GM10266 (cell line): ENCODE measurements around the gene CASP5.
"Not testable (repeated sequence)": the region's sequence is repeated elsewhere in the genome, so short reads cannot be mapped to it uniquely, and the experiment has no call there.

Experiments
- DNase-seq: peaks from one replicate; pipeline ENCODE4 v3.0.0; 2012; ENCODE audit errors: extremely low spot score
- CTCF ChIP-seq: IDR thresholded peaks from 2 replicates; pipeline ENCODE4 v1.5.1; 2012; ENCODE audit warnings: mild to moderate bottlenecking, low read depth; ENCODE audit not compliant: control insufficient read depth, insufficient read depth; ENCODE audit errors: missing control alignments

The CASP5 gene

DNA sequence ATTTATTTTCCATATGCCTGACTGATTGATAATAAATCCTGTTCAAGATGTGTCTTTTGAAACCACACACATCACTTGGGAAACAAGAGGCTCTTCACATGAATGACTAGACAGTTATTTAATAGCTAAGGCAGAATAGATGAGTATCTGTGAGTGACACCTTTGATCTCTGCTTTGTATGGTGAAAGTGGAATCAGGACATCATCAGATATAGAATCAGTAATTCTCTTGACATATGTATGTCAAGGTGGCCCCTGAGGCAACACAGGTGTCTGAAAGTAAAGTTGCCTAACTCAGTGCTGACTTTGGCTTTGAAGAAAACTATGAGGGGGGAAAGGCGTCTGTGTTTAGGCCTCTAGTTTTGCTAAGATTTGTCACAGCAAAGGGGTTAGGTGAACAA, 43.1 kb downstream of the CASP5 start:
- no peak for TF ChIP-seq CTCF
- no peak for DNase-seq

DNA sequence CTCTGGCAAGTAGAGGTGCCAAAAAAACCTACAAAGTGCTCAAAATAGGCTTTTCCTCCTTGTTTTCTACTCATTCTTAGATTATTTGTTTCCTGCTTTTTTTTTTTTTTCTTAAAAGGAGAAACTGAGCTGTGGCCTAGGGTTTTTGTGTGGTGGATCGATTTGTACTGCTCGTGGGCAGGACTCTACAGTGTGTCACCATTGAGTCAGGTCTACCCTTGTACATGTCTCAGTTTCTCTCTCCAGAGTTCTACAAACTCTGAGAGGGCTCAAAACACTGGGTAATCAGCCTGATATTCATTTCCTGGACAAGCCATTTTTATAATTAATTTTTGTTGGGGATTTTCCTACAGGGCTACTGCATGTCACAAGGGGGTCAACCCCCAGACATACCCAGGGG, 49.4 kb downstream of the CASP5 start:
- no peak for DNase-seq
- no peak for TF ChIP-seq CTCF

- DNase-seq: not testable (repeated sequence)
These were observed 50.0 kb downstream of the CASP5 start for GRCh38 chr11:104972924-104973323.

DNA sequence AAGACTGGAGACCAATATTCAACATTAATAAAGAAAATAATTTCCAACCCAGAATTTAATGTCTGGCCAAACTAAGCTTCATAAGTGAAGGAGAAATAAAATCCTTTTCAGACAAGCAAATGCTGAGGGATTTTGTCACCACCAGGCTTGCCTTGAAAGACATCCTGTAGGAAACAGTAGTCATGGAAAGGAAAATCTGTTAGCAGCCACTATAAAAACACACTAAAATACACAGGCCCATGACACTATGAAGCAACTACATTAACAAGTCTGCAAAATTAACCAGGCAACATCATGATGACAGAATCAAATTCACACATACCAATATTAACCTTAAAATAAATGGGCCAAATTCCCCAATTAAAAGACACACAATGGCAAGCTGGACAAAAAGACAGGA, 52.2 kb downstream of the CASP5 start:
- TF ChIP-seq CTCF: no peak
- no peak for DNase-seq

DNA sequence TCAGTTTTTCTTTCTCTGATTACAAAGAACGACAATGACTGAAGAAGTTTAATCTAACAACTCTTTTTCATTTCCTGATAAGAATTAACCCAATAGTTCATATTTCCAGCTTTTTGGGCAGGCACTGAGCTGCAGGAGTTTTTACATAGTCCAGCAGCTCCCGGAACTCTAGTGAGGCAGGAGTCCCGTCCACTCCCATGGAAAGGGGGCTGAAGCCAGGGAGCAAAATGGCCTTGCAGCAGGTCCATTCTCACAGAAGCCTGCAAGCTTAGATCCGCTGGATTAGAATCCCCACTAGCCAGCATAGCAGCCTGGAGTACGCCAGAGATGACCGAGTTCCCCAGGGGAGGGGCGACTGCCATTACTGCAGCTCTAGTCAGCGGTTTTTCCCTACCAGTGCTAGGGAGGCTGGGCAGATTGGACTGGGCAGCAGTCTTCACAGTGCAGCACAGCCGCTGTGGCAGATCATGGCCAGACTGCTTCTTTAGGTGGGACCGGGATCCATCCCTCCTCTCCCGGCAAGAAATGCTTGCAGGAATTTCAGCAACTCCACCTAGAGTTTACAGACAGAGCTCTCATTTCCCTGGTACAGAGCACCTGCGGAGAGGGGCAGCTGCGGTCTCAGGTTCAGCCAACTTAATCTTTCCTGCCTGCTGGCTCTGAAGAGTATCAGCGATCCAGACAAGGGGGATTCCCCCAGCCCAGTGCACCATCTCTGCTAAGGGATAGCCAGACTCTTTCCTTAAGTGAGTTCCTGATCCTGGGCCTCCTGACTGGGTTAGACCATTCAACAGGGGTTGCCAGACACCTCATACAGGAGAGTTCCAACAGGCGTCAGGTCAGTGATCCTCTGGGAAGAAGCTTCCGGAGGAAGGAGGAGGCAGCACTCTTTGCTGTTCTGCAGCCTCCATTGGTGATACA, 53.9 kb downstream of the CASP5 start:
- no peak for DNase-seq
- no peak for TF ChIP-seq CTCF

GRCh38 chr11:104968355-104968855, 54.6 kb downstream of the CASP5 start, which contains the start of gene CASP4:
Gene CASP4, minus strand, starts transcription at chr11:104968574. Its CDS starts 49 bp downstream, at chr11:104968525.
- peak; percentile 11 for DNase-seq
- TF ChIP-seq CTCF: no peak

- no peak for DNase-seq
- no peak for TF ChIP-seq CTCF
These were observed 55.2 kb downstream of the CASP5 start for GRCh38 chr11:104967534-104968354.
